ENCODE data around the gene SMYD3.
A peak's percentile ranks its signal among the peaks of the same experiment; 100 is the strongest.

Gene SMYD3

DNA sequence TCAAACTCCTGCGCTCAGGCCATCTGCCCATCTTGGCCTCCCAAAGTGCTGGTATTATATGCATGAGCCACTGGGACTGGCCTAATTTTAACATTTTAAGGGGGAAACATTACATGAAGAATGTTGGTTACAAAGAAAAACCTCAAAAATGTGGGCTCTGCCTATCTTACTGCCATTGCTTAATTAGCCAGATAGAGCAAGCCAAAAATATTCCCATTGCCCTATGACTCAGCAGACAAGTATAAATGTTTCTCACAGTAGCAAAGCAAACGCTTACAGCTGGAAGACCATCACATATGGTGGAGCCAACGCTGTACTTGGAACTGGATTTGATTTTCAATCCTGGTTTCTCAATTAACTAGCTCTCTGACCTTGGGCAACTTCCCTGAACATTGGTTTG, 502.0 kb downstream of the SMYD3 start:
- Histone ChIP-seq H2AFZ (ENCODE audit: low read length, unreplicated experiment) (no peak overlapping the region), H3K27ac (ENCODE audit: low read depth, low read length) (peak overlapping the region; percentile 45), H3K4me1 (ENCODE audit: control insufficient read depth, insufficient read depth, low read length, unreplicated experiment) (peaks cover 15% of the 10 kb centered on the region), H3K79me2 (ENCODE audit: control insufficient read depth, insufficient read depth, low read length, unreplicated experiment) (no peaks in the 10 kb centered on the region), H3K4me3 (ENCODE audit: low read depth, low read length) (no peak overlapping the region), H3K36me3 (ENCODE audit: insufficient read depth, low read length) (no peaks in the 10 kb centered on the region), H3K27me3 (ENCODE audit: insufficient read depth, low read length) (no peaks in the 10 kb centered on the region)

DNA sequence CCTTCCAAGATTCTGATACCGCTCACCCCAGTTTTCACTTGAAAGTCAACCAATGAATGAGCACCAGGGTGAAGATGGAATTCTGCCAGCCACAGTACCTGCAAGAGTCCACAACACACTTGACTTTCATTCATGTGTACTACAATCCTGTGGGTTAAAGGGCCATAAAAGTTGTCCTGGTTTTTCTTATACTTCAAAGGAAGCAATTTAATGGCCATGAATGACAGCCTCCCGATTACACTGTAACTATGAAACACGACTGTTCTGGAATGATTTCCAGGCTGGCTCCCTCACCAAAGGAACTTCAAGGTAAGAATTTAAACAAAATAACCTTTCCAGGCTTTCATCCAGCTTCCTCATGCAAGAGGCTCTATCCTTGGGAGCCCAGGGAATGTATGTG, 502.8 kb downstream of the SMYD3 start:
- Histone ChIP-seq H3K79me2 (ENCODE audit: control insufficient read depth, insufficient read depth, low read length, unreplicated experiment) (no peaks in the 10 kb centered on the region), H3K4me3 (ENCODE audit: low read depth, low read length) (no peak overlapping the region), H2AFZ (ENCODE audit: low read length, unreplicated experiment) (no peak overlapping the region), H3K27me3 (ENCODE audit: insufficient read depth, low read length) (no peaks in the 10 kb centered on the region), H3K4me1 (ENCODE audit: control insufficient read depth, insufficient read depth, low read length, unreplicated experiment) (peaks cover 15% of the 10 kb centered on the region), H3K36me3 (ENCODE audit: insufficient read depth, low read length) (no peaks in the 10 kb centered on the region), H3K27ac (ENCODE audit: low read depth, low read length) (no peak overlapping the region)

DNA sequence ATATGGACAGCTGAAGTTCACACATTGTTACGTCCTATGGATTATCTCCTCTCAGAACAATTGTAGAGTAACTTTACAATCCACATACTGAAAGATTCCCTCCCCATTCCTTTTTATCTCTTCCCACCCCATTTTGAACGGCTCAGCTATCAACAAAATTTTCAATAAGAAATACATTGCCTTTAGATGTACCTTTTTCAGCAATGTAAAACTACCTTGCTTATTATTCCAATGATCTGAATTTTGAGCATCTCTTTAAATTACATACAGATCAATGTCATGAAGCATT, 503.7 kb downstream of the SMYD3 start:
- Histone ChIP-seq H3K27ac (ENCODE audit: low read depth, low read length) (no peak overlapping the region), H3K79me2 (ENCODE audit: control insufficient read depth, insufficient read depth, low read length, unreplicated experiment) (no peaks in the 10 kb centered on the region), H3K36me3 (ENCODE audit: insufficient read depth, low read length) (no peaks in the 10 kb centered on the region), H3K4me3 (ENCODE audit: low read depth, low read length) (no peak overlapping the region), H3K4me1 (ENCODE audit: control insufficient read depth, insufficient read depth, low read length, unreplicated experiment) (peaks cover 15% of the 10 kb centered on the region), H3K27me3 (ENCODE audit: insufficient read depth, low read length) (no peaks in the 10 kb centered on the region), H2AFZ (ENCODE audit: low read length, unreplicated experiment) (no peak overlapping the region)

DNA sequence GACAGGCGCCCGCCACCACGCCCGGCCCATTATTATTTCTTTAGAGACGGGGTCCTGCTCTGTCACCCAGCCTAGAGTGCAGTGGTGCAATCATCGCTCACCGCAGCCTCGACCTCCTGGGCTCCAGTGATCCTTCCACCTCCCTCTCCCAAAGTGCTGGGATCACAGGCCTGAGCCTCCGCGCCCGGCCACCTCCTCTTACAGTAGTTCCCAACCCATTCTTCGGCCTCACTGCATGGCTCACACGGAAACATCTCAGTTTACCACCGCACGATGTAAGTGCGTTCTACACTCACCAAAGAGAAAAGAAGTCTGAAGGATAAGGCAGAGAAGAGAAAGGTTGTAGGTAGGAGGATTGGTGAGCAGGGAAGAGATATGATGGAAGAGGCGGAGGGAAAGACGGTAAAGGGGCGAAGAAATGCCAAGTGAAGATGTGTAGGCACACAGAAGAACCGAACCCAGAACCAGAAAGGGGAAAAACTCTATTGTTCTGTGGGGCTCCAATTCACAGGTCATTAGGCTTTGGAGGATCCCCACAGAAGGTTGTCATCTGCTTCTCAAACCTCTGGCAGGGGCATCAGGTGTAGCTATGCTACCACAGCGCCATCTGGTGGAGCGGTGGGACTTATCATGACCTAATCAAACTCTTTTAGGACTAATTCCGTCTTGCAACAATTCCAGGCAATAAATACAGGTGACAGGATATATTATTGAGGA, 504.2 kb downstream of the SMYD3 start:
- no peak overlapping the region for H3K27ac ChIP-seq (ENCODE audit: low read depth, low read length)
- no peaks in the 10 kb centered on the region for H3K79me2 ChIP-seq (ENCODE audit: control insufficient read depth, insufficient read depth, low read length, unreplicated experiment)
- H3K27me3 ChIP-seq (ENCODE audit: insufficient read depth, low read length) = no peaks in the 10 kb centered on the region
- H3K4me3 ChIP-seq (ENCODE audit: low read depth, low read length) = no peak overlapping the region
- no peaks in the 10 kb centered on the region for H3K36me3 ChIP-seq (ENCODE audit: insufficient read depth, low read length)
- peaks cover 16% of the 10 kb centered on the region for H3K4me1 ChIP-seq (ENCODE audit: control insufficient read depth, insufficient read depth, low read length, unreplicated experiment)
- no peak overlapping the region for H2AFZ ChIP-seq (ENCODE audit: low read length, unreplicated experiment)

DNA sequence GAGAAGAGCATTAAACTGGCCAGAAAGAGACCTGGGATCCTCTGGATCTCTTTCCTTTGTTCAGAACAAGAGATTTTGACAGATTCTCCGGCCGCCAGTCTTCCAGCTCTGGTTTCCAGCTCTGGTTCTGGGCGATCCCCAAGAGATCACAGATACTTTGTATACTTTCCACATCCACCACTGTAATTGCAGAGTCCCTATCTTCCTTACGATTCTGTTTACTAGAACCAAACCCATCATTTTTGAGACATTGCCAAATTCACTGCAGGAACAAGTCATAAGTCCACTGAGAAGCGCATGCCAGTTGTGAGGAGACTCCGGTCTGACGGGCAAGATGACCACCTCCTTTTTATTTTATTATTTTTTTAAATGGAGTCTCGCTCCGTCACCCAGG, 505.2 kb downstream of the SMYD3 start:
- Histone ChIP-seq H3K79me2 (ENCODE audit: control insufficient read depth, insufficient read depth, low read length, unreplicated experiment) (no peaks in the 10 kb centered on the region), H3K27ac (ENCODE audit: low read depth, low read length) (no peak overlapping the region), H3K4me3 (ENCODE audit: low read depth, low read length) (no peak overlapping the region), H3K27me3 (ENCODE audit: insufficient read depth, low read length) (no peaks in the 10 kb centered on the region), H3K4me1 (ENCODE audit: control insufficient read depth, insufficient read depth, low read length, unreplicated experiment) (peaks cover 24% of the 10 kb centered on the region), H3K36me3 (ENCODE audit: insufficient read depth, low read length) (no peaks in the 10 kb centered on the region), H2AFZ (ENCODE audit: low read length, unreplicated experiment) (no peak overlapping the region)

- no peak overlapping the region for H3K4me3 ChIP-seq (ENCODE audit: low read depth, low read length)
- no peaks in the 10 kb centered on the region for H3K79me2 ChIP-seq (ENCODE audit: control insufficient read depth, insufficient read depth, low read length, unreplicated experiment)
- no peak overlapping the region for H3K27ac ChIP-seq (ENCODE audit: low read depth, low read length)
- peaks cover 24% of the 10 kb centered on the region for H3K4me1 ChIP-seq (ENCODE audit: control insufficient read depth, insufficient read depth, low read length, unreplicated experiment)
- no peaks in the 10 kb centered on the region for H3K27me3 ChIP-seq (ENCODE audit: insufficient read depth, low read length)
- H3K36me3 ChIP-seq (ENCODE audit: insufficient read depth, low read length) = no peaks in the 10 kb centered on the region
- no peak overlapping the region for H2AFZ ChIP-seq (ENCODE audit: low read length, unreplicated experiment)
Observed at GRCh38 chr1:246001142-246001836, 505.8 kb downstream of the SMYD3 start.

GRCh38 chr1:246000638-246001015, 506.5 kb downstream of the SMYD3 start:
- Histone ChIP-seq H3K4me1 (ENCODE audit: control insufficient read depth, insufficient read depth, low read length, unreplicated experiment) (peaks cover 23% of the 10 kb centered on the region), H3K27ac (ENCODE audit: low read depth, low read length) (no peak overlapping the region), H3K4me3 (ENCODE audit: low read depth, low read length) (no peak overlapping the region), H3K36me3 (ENCODE audit: insufficient read depth, low read length) (no peaks in the 10 kb centered on the region), H3K79me2 (ENCODE audit: control insufficient read depth, insufficient read depth, low read length, unreplicated experiment) (no peaks in the 10 kb centered on the region), H2AFZ (ENCODE audit: low read length, unreplicated experiment) (no peak overlapping the region), H3K27me3 (ENCODE audit: insufficient read depth, low read length) (no peaks in the 10 kb centered on the region)

DNA sequence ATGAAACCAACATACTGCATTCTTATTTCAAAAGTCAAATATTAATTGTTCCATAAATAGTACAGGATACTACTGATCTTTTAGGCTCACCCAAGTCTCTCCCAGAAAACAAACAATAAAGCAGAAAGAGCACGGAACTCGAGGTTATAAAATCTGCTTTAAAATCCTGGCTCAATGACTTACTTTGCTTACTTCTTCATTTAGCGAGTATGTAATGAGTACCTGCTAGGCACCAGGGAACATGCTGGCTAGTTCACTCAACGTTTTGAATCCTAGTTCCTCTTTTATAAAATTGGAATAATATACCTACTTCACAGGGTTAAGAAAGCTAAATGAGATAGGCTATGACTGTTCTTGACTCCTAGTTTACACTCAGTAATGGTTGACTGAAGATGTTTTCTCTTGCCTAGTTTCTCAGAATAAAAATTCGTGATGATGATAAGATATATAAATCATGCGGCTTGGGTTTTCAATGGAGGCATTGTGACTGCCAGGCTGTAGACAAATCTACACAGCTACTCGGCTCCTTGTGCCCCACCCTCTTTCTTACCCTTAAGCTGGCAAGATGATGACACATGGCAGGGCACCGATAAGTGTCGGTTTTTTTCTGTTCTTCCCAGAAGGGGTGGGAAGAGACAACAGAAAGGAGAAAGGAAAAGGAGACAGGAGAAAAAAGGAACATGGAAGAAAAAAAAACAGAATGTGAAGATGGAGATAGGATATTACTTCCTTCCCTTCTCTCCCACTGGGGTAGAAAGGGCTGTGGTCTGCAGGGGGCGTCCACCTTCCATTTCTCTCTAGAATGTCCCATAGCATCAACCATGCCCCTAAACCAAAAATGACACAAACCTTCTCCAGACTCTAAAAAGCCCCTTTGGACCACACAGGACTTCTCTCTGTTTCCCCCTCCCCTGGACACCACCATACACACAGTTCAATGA, 507.1 kb downstream of the SMYD3 start:
- H3K79me2 ChIP-seq (ENCODE audit: control insufficient read depth, insufficient read depth, low read length, unreplicated experiment) = no peaks in the 10 kb centered on the region
- no peak overlapping the region for H2AFZ ChIP-seq (ENCODE audit: low read length, unreplicated experiment)
- no peak overlapping the region for H3K27ac ChIP-seq (ENCODE audit: low read depth, low read length)
- H3K27me3 ChIP-seq (ENCODE audit: insufficient read depth, low read length) = no peaks in the 10 kb centered on the region
- H3K36me3 ChIP-seq (ENCODE audit: insufficient read depth, low read length) = no peaks in the 10 kb centered on the region
- no peak overlapping the region for H3K4me3 ChIP-seq (ENCODE audit: low read depth, low read length)
- H3K4me1 ChIP-seq (ENCODE audit: control insufficient read depth, insufficient read depth, low read length, unreplicated experiment) = peaks cover 16% of the 10 kb centered on the region

- Histone ChIP-seq H3K27ac (ENCODE audit: low read depth, low read length) (no peak overlapping the region), H3K79me2 (ENCODE audit: control insufficient read depth, insufficient read depth, low read length, unreplicated experiment) (no peaks in the 10 kb centered on the region), H3K4me1 (ENCODE audit: control insufficient read depth, insufficient read depth, low read length, unreplicated experiment) (peaks cover 9% of the 10 kb centered on the region), H3K4me3 (ENCODE audit: low read depth, low read length) (no peak overlapping the region), H3K27me3 (ENCODE audit: insufficient read depth, low read length) (no peaks in the 10 kb centered on the region), H2AFZ (ENCODE audit: low read length, unreplicated experiment) (no peak overlapping the region), H3K36me3 (ENCODE audit: insufficient read depth, low read length) (no peaks in the 10 kb centered on the region)
Observed at GRCh38 chr1:245997471-245998258, 509.4 kb downstream of the SMYD3 start.

DNA sequence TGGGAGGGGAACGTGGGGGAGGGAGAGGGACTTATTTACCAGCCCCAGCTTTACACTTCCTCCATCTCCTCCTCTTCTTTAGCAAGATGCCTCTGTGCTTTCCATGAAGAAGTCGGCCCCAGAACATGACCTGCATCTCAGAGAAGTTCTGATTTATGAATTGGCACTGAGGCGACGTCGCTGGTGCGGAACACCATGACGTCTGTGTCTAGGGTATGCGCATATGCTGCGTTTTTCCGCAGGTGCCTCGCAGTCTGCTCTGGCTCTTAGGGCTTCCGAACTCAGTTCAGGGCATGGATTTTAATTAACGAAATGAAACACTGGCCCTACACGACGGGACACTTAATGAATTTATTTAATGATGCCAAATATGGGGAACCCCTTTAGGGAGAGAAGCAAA, 510.3 kb downstream of the SMYD3 start:
- Histone ChIP-seq H3K4me3 (ENCODE audit: low read depth, low read length) (no peak overlapping the region), H3K4me1 (ENCODE audit: control insufficient read depth, insufficient read depth, low read length, unreplicated experiment) (peaks cover 9% of the 10 kb centered on the region), H3K27me3 (ENCODE audit: insufficient read depth, low read length) (no peaks in the 10 kb centered on the region), H3K36me3 (ENCODE audit: insufficient read depth, low read length) (no peaks in the 10 kb centered on the region), H3K27ac (ENCODE audit: low read depth, low read length) (no peak overlapping the region), H3K79me2 (ENCODE audit: control insufficient read depth, insufficient read depth, low read length, unreplicated experiment) (no peaks in the 10 kb centered on the region), H2AFZ (ENCODE audit: low read length, unreplicated experiment) (no peak overlapping the region)
